ENCODE results near the gene IPO13.
A peak's percentile ranks its signal among the peaks of the same experiment; 100 is the strongest.

The IPO13 gene

GRCh38 chr1:43908226-43908625 lies 38.5 kb upstream of the IPO13 start:
- TF ChIP-seq, protein P1, sequence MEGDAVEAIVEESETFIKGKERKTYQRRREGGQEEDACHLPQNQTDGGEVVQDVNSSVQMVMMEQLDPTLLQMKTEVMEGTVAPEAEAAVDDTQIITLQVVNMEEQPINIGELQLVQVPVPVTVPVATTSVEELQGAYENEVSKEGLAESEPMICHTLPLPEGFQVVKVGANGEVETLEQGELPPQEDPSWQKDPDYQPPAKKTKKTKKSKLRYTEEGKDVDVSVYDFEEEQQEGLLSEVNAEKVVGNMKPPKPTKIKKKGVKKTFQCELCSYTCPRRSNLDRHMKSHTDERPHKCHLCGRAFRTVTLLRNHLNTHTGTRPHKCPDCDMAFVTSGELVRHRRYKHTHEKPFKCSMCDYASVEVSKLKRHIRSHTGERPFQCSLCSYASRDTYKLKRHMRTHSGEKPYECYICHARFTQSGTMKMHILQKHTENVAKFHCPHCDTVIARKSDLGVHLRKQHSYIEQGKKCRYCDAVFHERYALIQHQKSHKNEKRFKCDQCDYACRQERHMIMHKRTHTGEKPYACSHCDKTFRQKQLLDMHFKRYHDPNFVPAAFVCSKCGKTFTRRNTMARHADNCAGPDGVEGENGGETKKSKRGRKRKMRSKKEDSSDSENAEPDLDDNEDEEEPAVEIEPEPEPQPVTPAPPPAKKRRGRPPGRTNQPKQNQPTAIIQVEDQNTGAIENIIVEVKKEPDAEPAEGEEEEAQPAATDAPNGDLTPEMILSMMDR (conservative IDR thresholded peaks at IDR 0.05; ENCODE audit: low read depth, low read length): no peak
- DNase-seq (ENCODE audit: low read depth): no peak
- no peak overlapping the region for H3K4me3 ChIP-seq (ENCODE audit: low read depth, low read length)

- no peak overlapping the region for H3K4me3 ChIP-seq (ENCODE audit: low read depth, low read length)
- TF ChIP-seq, protein P1 (conservative IDR thresholded peaks at IDR 0.05; ENCODE audit: low read depth, low read length): peak; percentile 40
- DNase-seq (ENCODE audit: low read depth): peak; percentile 50
Measured at GRCh38 chr1:43908858-43909257, 37.9 kb upstream of the IPO13 start.

- H3K4me3 ChIP-seq (ENCODE audit: low read depth, low read length): no peak overlapping the region
- TF ChIP-seq, protein P1 (conservative IDR thresholded peaks at IDR 0.05; ENCODE audit: low read depth, low read length): no peak
- DNase-seq (ENCODE audit: low read depth): no peak
Measured at GRCh38 chr1:43910343-43910742, 36.4 kb upstream of the IPO13 start.

DNA sequence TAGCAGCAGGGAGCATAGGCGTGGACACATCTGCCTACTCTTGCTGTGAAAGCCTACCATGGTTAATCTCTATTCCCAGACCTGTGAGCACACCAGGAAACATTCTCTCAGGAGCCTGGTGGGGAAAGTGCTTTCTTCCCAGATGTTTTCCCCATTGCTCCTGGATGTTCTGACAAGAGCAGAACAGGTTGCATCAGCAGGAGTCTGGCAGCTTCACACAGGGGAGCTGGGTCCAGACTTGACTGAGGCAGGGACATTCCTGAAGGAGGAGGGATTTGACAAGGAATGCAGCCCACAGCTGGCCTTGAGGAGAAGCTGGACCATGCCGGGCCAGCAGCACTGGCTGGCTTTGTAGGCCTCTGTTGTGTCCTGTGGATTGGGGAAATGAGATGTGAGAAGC lies 34.1 kb upstream of the IPO13 start:
- H3K4me3 ChIP-seq (ENCODE audit: low read depth, low read length): no peak overlapping the region
- TF ChIP-seq, protein P1 (conservative IDR thresholded peaks at IDR 0.05; ENCODE audit: low read depth, low read length): no peak
- DNase-seq (ENCODE audit: low read depth): peak; percentile 75

DNA sequence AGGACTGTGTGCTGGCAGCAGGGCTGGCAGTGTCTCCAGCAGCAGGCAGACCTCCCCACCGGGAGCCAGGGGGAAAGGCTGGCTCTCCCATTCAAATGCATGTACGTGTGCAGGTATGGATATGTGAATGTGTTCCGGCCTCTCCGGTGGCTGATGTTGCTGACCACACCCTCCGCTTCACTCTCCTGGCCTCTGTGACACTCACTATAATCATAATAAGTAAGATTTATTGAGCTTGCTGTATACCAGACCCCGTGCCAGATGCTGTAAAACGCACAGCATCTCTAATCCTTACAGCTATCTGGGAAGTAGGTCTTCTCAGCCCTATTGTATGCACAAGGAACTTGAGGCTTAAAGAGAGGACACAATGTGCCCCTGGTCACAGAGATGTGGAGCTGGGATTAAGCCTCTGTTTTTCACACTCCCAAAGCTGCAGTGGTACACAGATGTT lies 33.7 kb upstream of the IPO13 start:
- TF ChIP-seq, protein P1 (conservative IDR thresholded peaks at IDR 0.05; ENCODE audit: low read depth, low read length): no peak
- no peak for DNase-seq (ENCODE audit: low read depth)
- no peak overlapping the region for H3K4me3 ChIP-seq (ENCODE audit: low read depth, low read length)

GRCh38 chr1:43913666-43914360 lies 32.9 kb upstream of the IPO13 start:
- TF ChIP-seq, protein P1 (conservative IDR thresholded peaks at IDR 0.05; ENCODE audit: low read depth, low read length): no peak
- no peak overlapping the region for H3K4me3 ChIP-seq (ENCODE audit: low read depth, low read length)
- no peak for DNase-seq (ENCODE audit: low read depth)
